Right lobe of liver (tissue), 4 donors: Measurements from ENCODE around the gene KCND2.
A peak's percentile ranks its signal among the peaks of the same experiment; 100 is the strongest.

ENCODE experiments used
- CTCF ChIP-seq, 4 donors: fragments of 200-600 bp in 3 of 4; fragments of 450-650 bp in 1 of 4; IDR thresholded peaks; one replicate each; pipeline versions ENCODE4 v1.5.1 to v1.8.0; 2016 to 2022; ENCODE audit warnings: antibody characterized with exemption in 4 of 4, mild to moderate bottlenecking in 2 of 4
- POLR2A ChIP-seq: fragments of 450-650 bp; IDR thresholded peaks from one replicate; pipeline ENCODE4 v1.6.1; 2017; ENCODE audit warnings: antibody characterized with exemption, mild to moderate bottlenecking
- donor health status: DM: no; HTN: no; CAD: no.
- donor health status: DM: no; HTN: no; CAD: no.
- donor health status: DM: no; HTN: yes; CAD: no.

- TF ChIP-seq POLR2A = no peak
- peak; percentile 52 to 71 (median 66) for TF ChIP-seq CTCF (IDR thresholded peaks at IDR 0.05)
Observed at GRCh38 chr7:120725376-120726039, 452.5 kb downstream of the KCND2 start.
